NCI-H2171 (cell line): ENCODE results near the gene ELFN1.

ENCODE experiments used
- DNase-seq: peaks from one replicate; lab custom pipeline; 2025; lab: John Stamatoyannopoulos, UW

The ELFN1 gene

DNA sequence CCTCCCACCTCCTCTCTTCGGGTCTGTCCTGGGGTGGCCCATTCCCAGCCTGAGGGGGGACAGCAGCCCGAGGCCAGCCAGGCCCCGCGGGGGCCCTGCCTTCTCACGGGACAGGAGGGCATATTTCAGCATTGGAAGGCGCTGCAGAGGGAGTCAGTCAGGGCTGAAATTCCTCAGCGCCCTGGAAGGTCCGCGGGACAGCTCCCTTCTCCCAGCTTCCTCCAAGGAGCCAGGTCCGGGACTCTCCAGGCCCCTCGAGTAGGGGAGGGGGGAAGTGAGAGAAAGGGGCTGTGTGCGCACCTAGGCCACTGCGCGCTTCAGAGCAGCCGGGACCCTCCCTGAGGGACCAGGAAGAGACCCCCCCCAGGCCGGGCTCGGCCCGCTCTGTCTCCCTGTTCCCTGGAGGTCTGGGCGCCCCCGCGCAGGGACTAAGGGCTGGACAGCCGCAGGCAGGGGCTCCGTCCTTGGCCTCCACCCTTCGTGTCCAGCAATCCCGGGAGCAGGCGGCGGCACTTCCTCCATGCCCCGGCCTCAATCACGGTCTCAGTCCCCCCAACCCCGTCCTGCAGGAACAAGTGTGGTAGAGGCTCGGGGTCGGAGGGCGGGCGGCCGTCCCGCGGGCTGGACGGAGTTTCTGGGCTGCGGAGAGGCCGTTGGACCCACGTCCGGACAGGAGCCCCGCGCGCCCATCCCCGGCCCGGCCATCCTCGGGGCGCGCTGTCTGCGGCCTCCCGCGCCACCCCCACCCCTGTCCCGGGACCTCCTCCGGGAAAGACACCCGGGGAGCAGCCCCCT, 6.0 kb upstream of the ELFN1 start:
- DNase-seq = no peak

DNA sequence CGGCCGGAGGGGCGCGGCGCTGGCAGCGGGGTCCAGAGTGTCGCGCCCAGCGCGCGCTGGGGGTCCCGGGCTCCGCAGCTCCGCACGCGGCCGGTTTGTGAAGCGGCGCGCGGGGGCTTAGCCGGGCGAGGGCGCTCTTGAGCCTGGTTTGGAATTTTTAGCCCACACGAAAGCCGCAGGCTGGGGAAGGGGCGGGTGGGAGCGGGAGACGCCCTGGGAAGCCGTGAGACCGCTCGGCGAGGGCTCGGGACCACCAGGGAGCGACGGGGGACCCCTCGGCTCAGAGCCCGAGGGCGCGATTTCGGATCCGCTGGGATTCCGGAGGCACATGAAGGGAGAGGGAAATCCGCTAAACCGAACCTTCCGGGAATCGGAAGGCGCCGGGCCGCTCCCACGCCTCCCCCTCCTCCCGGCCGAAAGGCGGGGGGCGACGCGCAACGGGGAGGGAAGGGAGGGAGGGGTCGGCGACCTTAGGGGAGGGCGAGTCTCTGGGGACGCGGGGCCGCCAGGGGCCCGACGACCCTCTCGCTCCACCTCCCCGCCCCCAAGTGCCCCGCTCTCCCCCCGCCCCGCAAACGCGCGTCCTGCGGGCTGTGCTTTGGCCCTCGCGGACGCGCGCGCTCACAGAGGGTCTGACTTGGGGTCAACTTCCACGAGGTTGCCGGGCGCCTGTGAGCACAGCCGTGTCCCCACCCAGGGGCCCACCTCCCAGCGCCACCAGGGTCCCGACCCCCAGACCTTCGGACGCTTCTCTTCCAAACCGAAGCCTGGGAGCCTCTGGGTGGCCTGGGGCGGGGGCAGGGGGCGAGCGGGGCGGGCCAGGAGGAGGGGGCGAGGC, 5.1 kb upstream of the ELFN1 start:
- peak; percentile 53 for DNase-seq

DNA sequence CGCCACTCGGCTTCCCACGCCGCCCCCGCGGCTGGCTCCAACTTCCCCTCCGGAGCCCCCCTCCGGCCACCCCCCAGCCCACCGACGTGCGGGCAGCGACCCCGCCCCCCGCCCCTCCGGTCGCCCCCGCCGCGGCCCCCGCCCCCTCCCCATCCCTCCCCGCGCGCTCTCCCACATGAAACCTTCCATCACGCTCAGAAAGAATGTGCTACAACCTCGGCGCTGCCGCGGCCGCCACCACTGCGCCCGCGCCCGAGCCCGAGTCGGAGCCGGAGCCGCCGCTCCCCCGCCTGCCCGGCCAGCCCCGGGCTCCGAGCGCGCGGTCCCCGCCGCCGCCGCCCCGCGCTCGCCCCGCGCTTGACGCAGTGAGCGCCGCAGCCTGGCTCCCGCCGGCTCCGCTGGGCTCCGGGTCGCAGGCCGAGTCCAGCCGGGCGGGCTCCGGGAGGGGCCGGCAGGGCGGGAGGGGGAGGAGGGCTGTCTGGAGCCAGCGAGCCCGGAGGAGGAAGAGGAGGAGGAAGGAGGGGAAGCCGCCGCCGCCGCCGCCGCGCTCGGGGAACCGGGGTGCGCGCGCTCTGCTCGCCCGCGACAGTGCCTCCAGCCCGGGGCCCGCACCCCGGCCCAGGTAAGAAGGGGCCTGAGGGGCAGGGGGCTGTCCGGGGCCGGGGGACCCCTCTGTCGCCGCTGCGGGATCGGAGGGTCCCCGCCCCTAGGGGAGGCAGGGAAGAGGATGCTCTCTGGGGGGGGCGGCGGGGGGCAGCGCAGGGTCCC, 4.3 kb upstream of the ELFN1 start:
- peak; percentile 34 for DNase-seq

- no peak for DNase-seq
These were observed 3.7 kb upstream of the ELFN1 start for GRCh38 chr7:1666317-1666822.

DNA sequence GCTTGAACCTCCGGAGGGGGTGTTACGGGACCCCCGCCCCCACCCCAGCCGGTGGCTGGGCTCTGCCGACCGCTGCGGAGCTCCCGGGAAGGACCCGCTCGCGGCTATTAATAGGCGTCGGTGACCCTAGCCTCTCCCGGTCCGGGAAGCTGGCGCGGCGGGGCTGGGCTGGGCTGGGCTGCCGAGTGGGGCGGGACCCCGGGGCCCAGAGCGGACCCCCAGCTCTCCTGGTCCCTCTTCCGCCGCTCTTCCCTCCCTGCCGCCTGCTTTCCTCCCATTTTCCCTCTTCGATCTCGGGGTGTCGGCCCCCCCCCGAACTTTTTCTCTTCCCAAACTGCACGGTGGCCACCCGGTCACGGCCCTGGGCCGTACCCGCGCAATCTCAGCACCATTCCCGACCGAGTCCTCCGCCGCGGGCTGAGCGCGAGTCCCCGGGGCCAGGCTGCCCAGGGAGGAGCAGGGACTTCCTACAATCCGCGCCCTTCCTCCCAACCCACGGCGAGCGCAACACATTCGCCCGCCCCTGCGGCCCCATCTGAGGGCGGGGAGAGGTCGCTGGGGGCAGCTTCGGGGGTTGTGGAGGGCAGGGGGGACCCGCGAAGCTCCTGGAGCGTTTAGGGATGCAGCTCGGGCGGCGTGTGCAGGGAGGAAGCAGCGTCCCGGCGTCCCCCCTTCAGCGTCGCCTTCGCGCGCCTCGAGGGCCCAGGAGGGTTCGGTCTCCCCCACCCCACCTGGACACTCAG, 3.1 kb upstream of the ELFN1 start:
- DNase-seq = no peak

- DNase-seq = no peak
These were observed 2.3 kb upstream of the ELFN1 start for GRCh38 chr7:1667566-1668395.

DNA sequence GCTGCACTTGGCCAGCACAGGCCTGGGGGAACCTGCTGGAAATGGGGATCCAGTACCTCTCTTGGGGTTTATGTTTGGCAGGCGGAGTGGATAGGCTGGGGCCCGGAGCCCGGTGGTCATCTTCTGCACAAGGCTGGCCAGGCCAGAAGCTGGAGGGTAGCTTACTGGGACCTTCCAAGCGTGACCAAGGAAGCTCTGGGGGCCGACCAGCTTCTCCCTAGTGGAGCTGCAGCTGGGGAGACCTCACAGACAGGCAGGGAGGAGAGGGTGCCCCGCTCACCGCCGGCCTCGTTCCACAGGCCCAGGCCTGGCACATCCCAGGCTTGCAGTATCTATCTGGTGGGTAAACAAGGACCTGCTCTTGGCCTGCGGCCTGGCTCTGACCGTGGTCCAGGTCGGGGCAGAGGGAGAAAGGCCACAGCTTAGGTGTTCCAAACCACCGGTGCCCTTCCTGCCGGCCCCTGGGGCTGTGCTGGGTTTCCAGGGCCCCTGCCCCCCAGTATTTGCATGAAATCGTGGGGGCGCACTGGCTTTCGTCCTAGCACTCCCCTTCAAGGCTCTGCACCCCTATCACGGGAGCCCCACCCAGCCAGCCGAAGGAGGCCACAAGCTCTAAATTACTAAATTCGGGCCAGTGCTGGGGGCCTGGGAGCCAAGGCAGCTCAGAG, 1.5 kb upstream of the ELFN1 start:
- no peak for DNase-seq

DNA sequence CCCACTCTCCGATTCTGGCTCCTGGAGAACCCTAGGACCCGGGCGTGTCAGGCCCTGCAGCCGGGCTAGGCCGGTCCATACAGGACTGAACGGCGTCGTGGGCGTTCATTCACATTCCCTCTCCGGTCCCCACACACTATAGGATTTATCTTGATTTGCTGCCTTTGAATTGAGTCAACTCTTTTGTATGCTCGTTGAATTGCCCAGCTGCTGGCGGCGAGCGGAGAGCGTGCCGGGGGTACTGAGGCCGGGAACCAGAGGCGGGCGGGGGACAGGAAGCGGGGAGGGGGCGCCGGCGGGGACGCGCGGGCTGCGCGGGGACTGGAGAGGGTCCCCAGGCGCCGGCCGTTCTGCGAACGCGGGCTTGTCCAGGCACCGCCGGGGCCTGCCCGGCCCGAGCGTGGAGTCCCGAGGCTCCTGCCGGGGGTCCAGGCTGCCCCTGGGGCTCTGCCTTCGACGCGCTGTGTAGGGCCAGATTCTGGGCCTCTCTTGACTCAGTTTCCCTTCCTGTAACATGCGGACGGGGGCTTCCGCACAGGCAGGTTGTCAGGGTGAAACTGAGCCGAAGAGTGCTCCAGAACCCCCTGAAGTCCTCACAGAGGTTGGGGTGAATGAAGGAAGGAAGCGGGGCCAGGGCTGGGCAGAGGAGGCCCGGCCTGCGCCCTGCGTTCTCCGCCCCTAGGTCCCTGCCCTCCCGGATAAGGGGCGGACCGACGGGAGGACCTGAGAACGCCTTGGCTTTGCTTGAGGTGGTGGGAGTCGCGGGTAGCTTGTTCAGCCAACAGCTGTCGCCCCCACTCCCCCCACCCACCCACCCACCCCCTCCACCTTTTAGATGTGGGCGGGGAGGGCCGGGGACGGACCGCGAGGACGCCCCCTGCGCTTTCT, 769 bp upstream of the ELFN1 start:
- DNase-seq = no peak

DNA sequence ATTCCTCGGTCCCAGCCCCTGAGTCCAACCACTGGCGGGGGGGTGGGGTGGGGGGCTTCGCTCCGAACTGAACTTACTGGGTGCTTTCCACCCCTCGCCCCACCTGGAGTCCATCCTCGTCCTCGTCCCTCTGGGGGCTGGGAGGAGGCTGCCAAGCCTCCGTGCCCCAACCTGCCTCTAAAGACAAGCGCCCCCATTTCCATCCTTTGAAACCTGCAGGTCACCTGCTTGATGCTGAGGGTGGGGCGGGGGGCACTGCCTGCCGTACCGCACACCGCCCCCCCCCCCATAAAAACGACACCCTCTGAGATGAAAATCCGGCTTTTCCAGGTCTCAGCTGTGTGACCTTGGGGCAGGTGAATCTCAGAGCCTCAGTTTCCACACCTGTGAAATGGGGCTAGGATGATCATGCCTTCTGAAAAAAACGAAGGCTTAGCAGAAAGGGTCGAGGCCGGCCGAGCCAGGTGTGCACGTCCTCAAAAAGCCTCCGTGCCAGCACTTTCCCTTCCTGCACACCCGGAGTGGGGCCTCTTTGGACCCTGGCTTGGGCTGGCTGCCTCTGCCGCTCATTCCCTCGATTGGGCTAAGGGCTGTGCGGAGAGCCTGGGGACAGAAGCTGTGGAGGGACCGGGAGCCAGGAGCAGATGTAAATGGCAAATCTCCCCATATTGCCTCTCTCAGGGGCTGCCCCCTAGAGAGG, 967 bp downstream of the ELFN1 start:
- DNase-seq = no peak

GRCh38 chr7:1671594-1672451, 1.7 kb downstream of the ELFN1 start:
- DNase-seq = no peak

DNA sequence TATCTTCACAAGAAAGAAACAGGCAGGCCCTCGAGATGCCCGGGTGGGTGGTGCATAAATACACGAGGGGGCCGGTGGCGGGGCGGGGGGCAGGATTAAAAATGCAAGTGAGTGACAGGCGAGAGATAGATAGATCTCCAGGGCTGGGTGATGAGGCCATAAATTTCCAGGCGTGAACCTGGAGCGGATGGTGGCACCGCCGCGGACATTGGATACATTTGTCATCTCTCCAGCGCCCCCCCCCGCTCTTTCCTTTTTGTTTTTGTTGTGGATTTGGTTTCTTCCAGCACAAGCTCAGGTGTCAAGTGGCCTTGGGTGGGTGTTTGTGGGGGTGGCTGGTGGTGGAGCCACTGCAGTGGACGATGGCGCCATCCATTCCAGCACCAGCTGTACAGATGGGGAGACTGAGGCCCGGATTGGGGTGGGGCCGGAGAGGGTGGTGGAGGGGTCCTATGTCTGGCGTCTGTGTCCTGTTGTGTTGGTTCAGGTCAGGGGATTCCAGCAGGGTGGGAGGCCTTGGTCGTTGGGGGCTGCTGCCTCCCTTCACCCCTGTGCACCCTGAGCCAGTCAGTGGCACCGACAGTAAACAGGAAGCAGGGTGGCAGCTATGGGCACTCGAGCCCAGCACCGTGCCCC, 2.9 kb downstream of the ELFN1 start:
- DNase-seq = no peak

GRCh38 chr7:1673581-1674118, 3.6 kb downstream of the ELFN1 start:
- no peak for DNase-seq

- DNase-seq = no peak
These were observed 4.3 kb downstream of the ELFN1 start for GRCh38 chr7:1674161-1675035.

GRCh38 chr7:1675036-1675671, 5.1 kb downstream of the ELFN1 start:
- no peak for DNase-seq
